KOPT-K1 (cell line): ENCODE measurements around the gene KRTAP10-12.
"Not testable (repeated sequence)": the region's sequence is repeated elsewhere in the genome, so short reads cannot be mapped to it uniquely, and the experiment has no call there.

ENCODE experiments used
- H3K27ac ChIP-seq: fragments of 200-600 bp; sonication (generic); 2 replicates; pipeline ENCODE4 v1.5.1; 2016; ENCODE audit warnings: antibody characterized with exemption, mild to moderate bottlenecking, low read depth, low read length; ENCODE audit not compliant: poor library complexity, severe bottlenecking
- H3K36me3 ChIP-seq: fragments of 200-600 bp; sonication (generic); 2 replicates; pipeline ENCODE4 v1.5.1; 2017; ENCODE audit warnings: antibody characterized with exemption, mild to moderate bottlenecking, low read length, moderate library complexity; ENCODE audit not compliant: insufficient read depth
- H3K9me3 ChIP-seq: fragments of 200-600 bp; sonication (generic); 2 replicates; pipeline ENCODE4 v1.5.1; 2017; ENCODE audit warnings: antibody characterized with exemption, low read length, mild to moderate bottlenecking; ENCODE audit not compliant: insufficient read depth, poor library complexity, severe bottlenecking

Gene KRTAP10-12, protein sequence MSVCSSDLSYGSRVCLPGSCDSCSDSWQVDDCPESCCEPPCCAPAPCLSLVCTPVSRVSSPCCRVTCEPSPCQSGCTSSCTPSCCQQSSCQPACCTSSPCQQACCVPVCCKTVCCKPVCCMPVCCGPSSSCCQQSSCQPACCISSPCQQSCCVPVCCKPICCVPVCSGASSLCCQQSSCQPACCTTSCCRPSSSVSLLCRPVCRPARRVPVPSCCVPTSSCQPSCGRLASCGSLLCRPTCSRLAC

DNA sequence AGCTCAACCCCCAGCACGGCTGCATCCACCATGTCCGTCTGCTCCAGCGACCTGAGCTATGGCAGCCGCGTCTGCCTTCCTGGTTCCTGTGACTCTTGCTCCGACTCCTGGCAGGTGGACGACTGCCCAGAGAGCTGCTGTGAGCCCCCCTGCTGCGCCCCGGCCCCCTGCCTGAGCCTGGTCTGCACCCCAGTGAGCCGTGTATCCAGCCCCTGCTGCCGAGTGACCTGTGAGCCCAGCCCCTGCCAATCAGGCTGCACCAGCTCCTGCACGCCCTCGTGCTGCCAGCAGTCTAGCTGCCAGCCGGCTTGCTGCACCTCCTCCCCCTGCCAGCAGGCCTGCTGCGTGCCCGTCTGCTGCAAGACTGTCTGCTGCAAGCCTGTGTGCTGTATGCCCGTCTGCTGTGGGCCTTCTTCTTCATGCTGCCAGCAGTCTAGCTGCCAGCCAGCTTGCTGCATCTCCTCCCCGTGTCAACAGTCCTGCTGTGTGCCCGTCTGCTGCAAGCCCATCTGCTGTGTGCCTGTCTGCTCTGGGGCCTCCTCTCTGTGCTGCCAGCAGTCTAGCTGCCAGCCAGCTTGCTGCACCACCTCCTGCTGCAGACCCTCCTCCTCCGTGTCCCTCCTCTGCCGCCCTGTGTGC lies at the start of gene KRTAP10-12:
KRTAP10-12 (plus strand) TSS at position 1 of the 639 bp plus-strand sequence; CDS start at position 31, 30 bp downstream.
- not testable (repeated sequence) for H3K36me3 ChIP-seq, H3K27ac ChIP-seq
- H3K9me3 ChIP-seq: peaks cover 18% of the 10 kb centered on the region

DNA sequence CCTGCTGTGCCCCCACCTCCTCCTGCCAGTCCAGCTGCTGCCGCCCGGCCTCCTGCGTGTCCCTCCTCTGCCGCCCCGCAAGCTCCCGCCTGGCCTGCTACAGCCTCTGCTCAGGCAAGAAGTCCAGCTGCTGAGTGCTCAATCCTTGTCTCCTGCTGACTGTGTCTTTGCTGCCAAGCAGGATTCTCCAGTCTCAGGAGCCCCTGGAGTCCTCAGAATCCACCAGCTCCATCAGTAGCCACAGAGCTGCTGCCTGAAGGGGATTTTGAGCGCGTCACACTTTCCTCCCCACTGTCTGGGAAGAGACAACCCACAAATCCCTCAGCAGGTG lies 49.8 kb upstream of the KRTAP10-12 start:
- peaks cover 38% of the 10 kb centered on the region for H3K9me3 ChIP-seq
- no peaks in the 10 kb centered on the region for H3K36me3 ChIP-seq
- no peak overlapping the region for H3K27ac ChIP-seq

DNA sequence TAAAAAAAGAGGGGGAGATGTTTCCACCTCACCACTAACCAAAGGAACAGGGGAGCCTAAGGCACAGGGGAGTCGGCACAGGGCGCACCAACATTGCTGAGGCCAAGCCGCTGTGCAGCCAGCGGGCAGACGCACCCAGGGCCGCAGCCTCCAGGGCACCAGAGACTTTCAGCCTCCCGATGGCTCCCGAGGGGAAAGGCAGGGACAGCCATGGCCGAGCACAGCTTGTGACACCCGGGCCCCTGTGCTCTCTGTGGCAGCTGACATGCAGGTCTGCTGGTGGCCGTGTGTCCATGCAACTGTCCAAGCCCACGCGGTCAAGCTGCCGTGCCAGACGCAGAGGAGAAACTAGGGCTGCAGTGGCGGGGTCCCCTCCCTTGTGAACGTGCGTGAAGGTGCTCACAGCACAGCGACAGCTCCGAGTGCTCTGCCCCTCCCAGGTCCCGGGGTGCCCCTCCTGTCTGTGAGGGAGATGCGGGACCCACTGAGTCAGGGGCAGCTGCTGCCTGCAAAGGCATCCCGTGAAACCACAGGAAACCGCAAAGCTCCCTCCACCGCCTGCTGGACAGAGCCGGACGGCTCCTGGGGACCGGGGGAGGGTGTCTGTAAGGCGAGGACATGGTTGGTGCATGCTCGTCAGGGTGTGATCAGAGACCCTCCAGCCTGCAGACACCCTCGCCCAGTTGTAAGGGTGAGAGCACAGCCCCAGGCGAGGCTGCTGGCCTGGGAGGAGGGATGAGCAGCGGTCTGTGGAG lies 48.2 kb upstream of the KRTAP10-12 start:
- H3K36me3 ChIP-seq: no peaks in the 10 kb centered on the region
- no peak overlapping the region for H3K27ac ChIP-seq
- peaks cover 39% of the 10 kb centered on the region for H3K9me3 ChIP-seq

DNA sequence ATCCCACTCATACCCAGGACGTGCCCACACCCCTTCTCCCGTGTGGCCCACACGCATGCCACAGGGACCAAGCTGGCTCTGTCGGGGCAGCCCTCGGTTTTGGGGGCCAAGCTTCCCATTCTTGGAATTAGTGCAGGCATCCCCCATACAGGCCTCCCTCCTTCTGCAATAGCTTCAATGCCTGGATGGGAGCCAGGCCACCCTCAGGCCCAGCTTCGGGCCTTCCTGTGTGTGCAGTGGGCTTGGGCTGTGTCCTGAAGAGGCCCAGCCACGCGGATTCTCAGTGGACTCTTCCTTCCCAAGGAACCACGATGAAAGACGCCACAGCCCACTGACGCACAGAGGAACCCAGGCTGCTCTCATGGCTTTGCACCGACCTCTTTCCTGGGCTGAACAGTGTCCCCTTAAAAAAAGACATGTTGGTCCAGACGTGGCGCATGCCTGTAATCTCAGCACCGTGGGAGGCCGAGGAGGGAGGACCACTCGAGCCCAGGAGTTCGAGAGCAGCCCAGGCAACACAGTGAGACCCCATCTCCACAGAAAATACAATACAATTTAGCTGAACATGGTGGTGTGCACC lies 47.4 kb upstream of the KRTAP10-12 start:
- H3K27ac ChIP-seq: no peak overlapping the region
- no peaks in the 10 kb centered on the region for H3K36me3 ChIP-seq
- H3K9me3 ChIP-seq: peaks cover 34% of the 10 kb centered on the region

DNA sequence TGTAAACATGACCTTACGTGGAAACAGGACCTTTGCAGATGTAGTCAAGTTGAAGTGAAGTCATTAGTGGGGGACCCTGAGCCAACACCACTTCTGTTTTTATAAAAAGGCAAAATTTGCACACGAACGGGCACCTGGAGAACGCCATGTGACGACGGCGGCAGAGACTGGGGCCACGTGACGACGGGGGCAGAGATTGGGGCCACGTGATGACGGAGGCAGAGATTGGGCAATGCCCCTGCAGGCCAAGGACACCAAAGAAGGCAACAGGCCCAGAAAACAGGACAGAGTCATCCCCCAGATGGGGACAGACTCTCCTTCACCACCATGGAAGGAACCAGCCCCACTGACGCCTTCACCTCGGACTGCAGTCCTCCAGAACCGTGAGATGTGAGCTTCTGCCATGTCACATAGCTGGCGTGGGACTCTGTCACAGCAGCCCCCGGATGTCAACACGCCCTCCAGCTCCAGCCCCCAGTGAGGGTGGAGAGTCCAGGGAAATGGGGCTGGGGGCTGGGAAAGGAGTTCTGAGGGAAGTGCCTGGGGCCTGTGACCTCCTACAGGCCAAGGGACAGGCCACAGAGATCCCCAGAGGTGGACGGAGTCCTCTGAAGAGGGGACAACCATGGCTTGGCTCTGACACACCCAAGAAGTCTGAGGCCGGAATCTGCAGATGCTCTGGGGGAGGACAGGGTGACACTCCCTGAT lies 46.6 kb upstream of the KRTAP10-12 start:
- Histone ChIP-seq H3K27ac (peak overlapping the region; percentile 40), H3K36me3 (no peaks in the 10 kb centered on the region), H3K9me3 (peaks cover 26% of the 10 kb centered on the region)

DNA sequence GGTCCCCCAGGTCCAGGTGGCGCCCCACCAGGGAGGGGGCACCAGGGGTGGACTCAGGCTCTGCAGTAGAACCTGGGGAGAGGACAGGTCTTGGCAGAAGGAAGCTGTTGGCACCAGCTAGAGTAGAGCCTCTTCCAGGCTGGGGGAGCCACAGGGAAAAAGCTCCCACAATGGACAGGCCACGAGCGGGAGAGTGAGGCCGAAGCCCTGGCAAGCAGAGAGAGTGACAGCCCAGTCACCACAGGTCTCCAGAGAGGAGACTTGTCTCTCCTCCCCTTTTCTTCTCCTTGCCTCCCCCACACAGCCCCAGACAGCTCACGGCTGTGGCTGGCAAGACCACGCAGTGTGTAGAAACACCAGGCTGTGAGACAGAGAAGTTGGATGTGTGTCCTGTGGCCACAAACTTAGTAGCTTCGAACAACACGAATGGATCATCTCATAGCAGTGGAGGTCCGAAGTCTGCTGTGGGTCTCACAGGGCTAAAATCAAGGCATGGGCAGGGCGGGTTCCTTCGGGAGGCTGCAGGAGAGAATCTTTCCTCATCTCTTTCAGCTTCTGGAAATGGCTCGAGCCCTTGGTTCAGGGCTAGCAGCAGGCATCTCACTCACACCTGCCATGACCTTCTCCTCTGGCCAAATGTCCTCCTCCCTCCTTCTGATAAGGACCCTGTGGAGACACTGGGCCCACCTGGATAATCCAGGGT lies 45.8 kb upstream of the KRTAP10-12 start:
- no peaks in the 10 kb centered on the region for H3K36me3 ChIP-seq
- H3K27ac ChIP-seq: peak overlapping the region; percentile 40
- H3K9me3 ChIP-seq: peaks cover 31% of the 10 kb centered on the region

DNA sequence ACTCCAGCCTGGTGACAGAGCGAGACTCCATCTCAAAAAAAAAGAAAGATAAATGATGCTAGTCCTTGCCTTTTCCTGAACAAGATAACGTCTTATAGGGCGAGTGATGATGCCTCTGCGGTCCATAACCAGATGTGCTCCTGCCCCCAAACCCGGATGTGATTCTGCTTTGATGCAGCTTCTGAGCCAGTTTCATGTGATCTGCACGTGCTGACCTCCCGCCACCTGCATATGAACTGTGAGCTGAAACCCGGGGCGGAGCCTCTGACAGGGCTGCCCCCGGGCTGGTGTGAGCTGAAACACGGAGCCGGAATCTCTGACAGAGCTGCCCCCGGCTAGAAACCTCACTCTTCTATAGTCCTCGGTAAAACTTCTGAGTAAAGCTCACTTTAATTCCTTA lies 43.8 kb upstream of the KRTAP10-12 start:
- peaks cover 39% of the 10 kb centered on the region for H3K9me3 ChIP-seq
- H3K27ac ChIP-seq: peak overlapping the region; percentile 93

DNA sequence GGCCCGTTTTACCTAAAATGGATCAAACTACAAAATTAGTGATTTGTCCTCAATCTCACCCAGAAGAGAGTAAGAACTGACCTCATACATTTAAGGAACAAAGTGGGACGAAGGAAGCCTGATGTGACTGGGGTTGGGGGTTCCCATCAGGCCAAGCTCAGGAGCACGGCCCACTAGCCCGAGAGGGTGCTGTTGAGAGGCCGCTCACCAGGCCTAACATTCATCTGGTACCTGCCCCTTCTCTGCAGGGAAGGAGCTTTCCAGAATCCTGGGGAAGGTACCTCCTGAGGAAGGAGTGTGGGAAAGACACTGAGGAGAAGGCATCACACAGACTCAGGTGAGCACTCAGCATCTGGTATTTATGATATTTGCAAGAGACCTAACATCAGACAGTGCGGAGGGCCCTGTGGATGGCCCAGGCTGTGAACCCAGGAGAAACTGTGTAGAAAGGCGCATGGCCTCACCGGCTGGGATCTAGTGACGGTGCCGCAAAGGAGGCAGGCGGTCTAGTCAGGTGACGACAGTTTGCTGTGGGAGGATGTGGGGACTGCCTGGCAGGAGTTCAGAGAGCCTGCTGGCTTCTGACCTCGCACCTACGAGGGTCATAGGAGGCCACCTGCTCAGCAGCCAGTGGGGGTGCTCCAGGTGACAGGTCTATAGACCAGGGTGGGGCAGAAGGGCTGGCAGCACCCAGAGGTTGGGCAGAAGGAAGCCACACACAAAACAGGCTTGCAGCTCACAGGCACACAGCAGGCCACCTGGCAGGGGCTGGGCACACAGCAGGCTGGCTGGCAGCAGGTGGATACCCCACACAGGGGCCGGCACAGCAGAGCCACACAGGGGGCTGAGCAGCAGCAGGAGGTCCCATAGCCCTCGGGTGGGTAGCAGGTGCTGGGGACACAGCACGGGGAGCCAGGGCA lies 43.1 kb upstream of the KRTAP10-12 start:
- H3K36me3 ChIP-seq: no peaks in the 10 kb centered on the region
- peaks cover 39% of the 10 kb centered on the region for H3K9me3 ChIP-seq
- peak overlapping the region; percentile 93 for H3K27ac ChIP-seq

More for the DNA sequence above, 43.8 kb upstream of the KRTAP10-12 start:
- no peaks in the 10 kb centered on the region for H3K36me3 ChIP-seq

DNA sequence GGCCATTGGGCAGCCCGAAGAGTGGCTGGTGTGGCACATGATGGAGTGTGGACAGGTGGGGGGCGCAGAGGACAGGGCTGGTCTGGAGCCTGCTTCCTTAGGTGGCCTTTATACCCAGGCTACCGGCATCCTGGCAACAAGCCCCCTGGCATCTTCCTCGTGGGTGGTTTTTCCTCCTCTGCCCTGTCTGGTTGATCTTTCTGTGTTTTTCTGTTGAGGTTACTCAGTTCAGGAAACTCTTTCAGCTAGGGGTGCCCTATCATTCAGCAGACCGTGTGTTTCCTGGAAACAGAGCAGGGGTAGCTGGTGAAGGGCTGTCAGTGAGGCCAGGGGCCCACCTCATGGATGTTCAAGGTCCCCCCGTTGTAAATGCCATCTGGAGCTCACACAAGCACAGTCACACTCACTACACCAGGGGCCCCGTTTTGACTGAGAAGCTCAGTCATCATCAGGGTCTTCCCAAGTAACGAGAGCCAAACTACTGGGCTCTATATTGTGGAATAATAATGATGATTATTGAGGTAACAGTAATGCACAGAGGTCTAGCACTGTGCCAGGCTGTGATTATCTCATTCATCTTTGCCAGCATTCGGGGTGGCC lies 42.3 kb upstream of the KRTAP10-12 start, which contains the start of gene KRTAP12-4:
KRTAP12-4 (minus strand) TSS at position 84 of the 600 bp plus-strand sequence; CDS start at position 39, 45 bp downstream.
- Histone ChIP-seq H3K36me3 (no peaks in the 10 kb centered on the region), H3K27ac (peak within 1 kb of the TSS; percentile 93), H3K9me3 (peaks cover 39% of the 10 kb centered on the region)

DNA sequence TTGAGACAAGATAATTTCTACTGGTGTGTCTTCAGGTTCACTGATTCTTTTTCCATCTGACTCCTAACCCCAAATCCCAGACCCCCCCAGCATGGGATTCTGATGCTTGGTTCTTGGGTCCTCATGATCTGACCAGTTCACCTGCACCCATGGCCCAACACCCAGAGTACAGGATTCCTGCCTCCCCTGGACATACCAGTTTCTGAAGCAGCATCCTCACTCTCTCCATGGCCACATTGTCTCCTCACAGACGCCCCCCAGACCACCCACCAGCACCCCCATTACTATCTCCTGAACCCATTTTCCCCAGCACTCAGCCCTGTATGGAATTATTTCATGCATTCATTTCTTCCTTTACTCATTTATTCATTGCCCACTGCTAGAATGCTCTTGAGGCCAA lies 40.1 kb upstream of the KRTAP10-12 start:
- Histone ChIP-seq H3K36me3 (no peaks in the 10 kb centered on the region), H3K27ac (peak overlapping the region; percentile 93), H3K9me3 (peaks cover 31% of the 10 kb centered on the region)

DNA sequence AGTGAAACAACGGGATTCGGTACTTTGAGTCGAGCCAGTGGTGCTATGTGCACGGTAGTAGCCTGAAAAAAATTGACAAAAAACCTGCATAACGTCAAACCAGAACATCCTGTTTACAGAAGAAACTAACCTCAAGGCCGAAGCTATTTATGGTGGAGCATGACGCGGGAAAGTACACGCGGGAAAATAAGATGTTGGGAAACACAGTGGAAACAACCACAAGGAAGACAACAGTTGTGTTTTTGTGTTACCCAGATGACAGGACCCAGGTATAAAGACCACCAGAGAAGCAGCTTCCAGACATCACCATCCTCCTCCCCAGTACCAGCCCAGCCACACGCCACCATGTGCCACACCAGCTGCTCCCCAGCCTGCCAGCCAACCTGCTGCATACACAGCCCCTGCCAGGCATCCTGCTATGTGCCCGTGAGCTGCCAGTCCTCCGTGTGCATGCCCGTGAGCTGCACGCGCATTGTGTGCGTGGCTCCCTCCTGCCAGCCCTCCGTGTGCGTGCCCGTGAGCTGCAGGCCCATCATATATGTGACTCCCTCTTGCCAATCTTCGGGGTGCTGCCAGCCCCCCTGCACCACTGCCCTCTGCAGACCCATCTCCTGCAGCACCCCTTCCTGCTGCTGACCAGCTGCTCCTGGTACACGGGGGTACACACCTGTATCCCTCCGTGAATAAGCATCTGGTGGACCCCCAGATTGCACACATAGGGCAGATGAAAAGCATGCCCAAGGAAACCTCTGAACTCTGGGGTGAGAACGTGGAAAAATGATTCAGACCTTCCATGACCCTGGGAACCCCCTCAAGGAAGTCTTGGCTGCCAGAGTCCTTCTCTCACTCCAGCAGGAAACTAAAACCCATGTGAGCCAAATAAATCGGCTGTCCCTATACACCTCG lies 39.1 kb upstream of the KRTAP10-12 start, which contains the start of gene KRTAP12-3:
KRTAP12-3 (plus strand) TSS at position 298 of the 906 bp plus-strand sequence; CDS start at position 346, 48 bp downstream.
- peaks cover 23% of the 10 kb centered on the region for H3K9me3 ChIP-seq
- H3K36me3 ChIP-seq: no peaks in the 10 kb centered on the region
- peak within 1 kb of the TSS; percentile 93 for H3K27ac ChIP-seq

DNA sequence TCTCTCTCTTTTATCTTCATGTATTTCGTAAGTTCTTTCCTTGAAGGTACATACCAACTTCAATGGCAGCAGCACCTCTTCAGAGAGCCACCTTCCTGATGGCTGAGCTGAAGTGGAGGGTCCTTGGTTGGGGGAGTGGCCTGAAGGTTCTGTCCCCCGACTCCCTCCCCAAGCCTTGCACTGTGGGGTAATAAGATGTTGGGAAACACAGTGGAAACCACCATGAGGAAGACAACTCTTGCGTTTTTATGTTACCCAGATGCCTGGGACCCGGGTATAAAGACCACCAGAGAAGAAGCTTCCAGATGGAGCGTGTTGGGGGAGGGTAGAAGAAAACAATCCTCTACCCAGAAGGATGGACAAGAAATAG lies 38.4 kb upstream of the KRTAP10-12 start:
- Histone ChIP-seq H3K9me3 (peaks cover 19% of the 10 kb centered on the region), H3K36me3 (no peaks in the 10 kb centered on the region), H3K27ac (peak overlapping the region; percentile 93)
